Activated CD4-positive, alpha-beta T cell treated with anti-CD3 and anti-CD28 coated beads, Interleukin-2, amount 10 ng/mL, durations not matched to agents 24 days and 14 days (primary cell): Measurements from ENCODE around the gene CFAP100. TPM values are rescaled to one million over a fixed set of nuclear protein-coding genes. Genes with fewer than 3 reads are reported as not detected.
A peak's percentile ranks its signal among the peaks of the same experiment; 100 is the strongest.

Experiments
- DNase-seq: peaks from one replicate; pipeline ENCODE4 v3.0.0; 2022
- H3K27ac Mint-ChIP-seq: one replicate; pipeline ENCODE4 v1.8.0; 2022; ENCODE audit warnings: mild to moderate bottlenecking, mixed read lengths
- H3K27me3 Mint-ChIP-seq: one replicate; pipeline ENCODE4 v1.8.0; 2022; ENCODE audit warnings: mixed read lengths
- H3K36me3 Mint-ChIP-seq: one replicate; pipeline ENCODE4 v1.8.0; 2022; ENCODE audit warnings: low read depth, mild to moderate bottlenecking, mixed read lengths
- H3K4me1 Mint-ChIP-seq: one replicate; pipeline ENCODE4 v1.8.0; 2021; ENCODE audit warnings: mixed read lengths
- H3K4me3 Mint-ChIP-seq: one replicate; pipeline ENCODE4 v1.8.0; 2022; ENCODE audit warnings: mild to moderate bottlenecking, moderate library complexity, mixed read lengths
- H3K9me3 Mint-ChIP-seq: one replicate; pipeline ENCODE4 v1.8.0; 2021; ENCODE audit warnings: mixed read lengths
- intact Hi-C: fragments of 100-400 bp; cut with micrococcal nuclease; formaldehyde crosslinking; loops from one replicate; pipeline ENCODE4 v1.15.1; 2023
- total RNA-seq: library from RNA; stranded (reverse); gene quantifications from 2 replicates; pipeline ENCODE4 v1.2.3, GENCODE V29; 2022

The CFAP100 gene
- total RNA-seq, 1 donor from 2014 or later = not detected

DNA sequence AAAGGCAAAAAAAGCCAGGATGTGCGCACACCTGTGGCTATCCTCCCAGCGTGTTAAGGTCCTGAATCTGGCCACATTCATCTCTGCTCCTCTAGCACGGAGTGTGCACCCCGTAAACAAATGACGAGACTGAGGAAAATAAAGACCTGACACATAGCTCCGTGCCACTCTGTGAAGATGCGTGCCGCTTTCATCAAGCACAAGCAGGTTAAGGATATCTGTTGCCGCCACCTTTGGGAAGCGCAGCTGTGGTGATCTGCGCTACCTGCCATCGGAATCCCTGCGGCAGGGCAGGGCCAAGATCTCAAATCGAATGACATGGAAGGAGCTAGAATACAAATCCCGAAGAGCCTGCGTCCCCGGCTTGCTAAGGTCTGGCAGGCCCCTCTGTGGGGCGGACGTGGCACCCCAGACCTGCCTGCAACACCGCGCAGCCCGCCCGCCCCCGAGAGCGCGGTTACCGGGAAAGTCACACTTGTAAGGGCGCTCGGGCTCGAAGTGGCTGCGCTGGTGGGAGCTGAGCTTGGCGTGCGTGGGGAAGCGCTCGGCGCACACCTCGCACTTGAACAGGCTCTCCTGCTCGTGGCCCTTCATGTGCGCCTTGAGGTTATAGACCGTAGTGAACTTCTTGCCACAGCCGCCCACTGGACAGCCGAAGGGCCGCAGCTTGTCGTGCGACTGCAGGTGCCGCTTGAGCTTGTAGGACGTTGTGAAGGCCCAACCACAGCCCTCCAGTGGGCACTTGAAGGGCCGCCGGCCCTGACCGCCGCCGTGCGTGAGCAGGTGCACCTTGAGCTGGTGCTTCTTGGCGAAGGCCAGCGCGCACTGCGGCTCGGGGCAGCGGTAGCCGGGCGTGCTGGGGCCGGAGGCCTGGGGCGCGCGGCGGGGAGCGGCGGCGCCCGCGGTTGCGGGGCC lies 80.0 kb downstream of the CFAP100 start:
- DNase-seq = peak; percentile 80
- intact Hi-C loops = loop anchor here (1.0 to 10.0 kb wide), 8 partner anchors 117 to 1640 kb away; partner anchors contain the start of genes KLF15, OSBPL11, PLXNA1 and SEC61A1
- peak overlapping the region; percentile 95 for H3K4me3 Mint-ChIP-seq
- peak overlapping the region; percentile 93 for H3K27ac Mint-ChIP-seq
- H3K36me3 Mint-ChIP-seq = peaks cover 35% of the 10 kb centered on the region
- H3K27me3 Mint-ChIP-seq = peaks cover 3% of the 10 kb centered on the region
- H3K9me3 Mint-ChIP-seq = no peaks in the 10 kb centered on the region
- H3K4me1 Mint-ChIP-seq = peaks cover 30% of the 10 kb centered on the region

DNA sequence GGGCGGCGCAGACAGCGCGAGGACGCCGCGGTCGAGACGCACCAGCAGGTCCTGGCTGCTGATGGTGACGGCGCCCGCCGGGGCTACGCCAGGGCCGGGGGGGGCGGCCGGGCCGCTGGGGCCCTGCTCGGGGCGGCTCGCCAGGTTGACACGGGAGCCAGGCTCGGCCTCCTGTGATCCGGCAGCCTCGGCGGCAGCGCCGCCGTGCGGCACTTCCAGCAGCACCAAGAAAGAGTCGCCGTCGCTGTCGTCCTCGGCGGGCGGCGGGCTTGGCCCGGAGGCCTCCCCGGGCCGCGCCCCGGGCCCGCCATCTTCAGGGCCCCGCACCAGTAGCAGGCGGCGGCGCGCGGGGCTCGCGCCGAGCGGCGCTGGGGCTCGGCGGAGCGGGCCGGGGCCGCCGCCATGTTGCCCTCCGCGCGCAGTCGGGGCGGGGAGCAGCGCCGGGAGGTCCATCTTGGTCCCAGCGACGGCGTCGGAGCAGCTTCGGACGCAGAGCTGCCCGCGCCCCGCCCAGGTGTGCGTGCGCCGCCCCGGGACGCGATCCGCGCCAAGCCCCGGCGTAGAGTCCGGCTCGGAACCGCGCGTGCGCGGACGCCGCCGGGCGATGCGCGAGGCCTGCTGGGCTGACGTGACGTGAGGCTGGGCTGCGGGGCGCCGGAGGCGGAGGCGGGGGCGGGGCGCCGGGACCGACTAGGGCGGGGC lies 80.9 kb downstream of the CFAP100 start, which contains the start of gene ZXDC:
ZXDC (minus strand) TSS at position 479 of the 702 bp plus-strand sequence; CDS start at position 453, 26 bp downstream.
- H3K27me3 Mint-ChIP-seq = peaks cover 3% of the 10 kb centered on the region
- H3K36me3 Mint-ChIP-seq = peaks cover 29% of the 10 kb centered on the region
- peak within 1 kb of the TSS; percentile 93 for H3K27ac Mint-ChIP-seq
- peaks cover 29% of the 10 kb centered on the region for H3K4me1 Mint-ChIP-seq
- peak; percentile 97 for DNase-seq
- no peaks in the 10 kb centered on the region for H3K9me3 Mint-ChIP-seq
- H3K4me3 Mint-ChIP-seq = peak within 1 kb of the TSS; percentile 95
- intact Hi-C loops = loop anchor here (1.0 to 10.0 kb wide), 8 partner anchors 118 to 1639 kb away; partner anchors contain the start of genes KLF15, OSBPL11, PLXNA1 and SEC61A1

DNA sequence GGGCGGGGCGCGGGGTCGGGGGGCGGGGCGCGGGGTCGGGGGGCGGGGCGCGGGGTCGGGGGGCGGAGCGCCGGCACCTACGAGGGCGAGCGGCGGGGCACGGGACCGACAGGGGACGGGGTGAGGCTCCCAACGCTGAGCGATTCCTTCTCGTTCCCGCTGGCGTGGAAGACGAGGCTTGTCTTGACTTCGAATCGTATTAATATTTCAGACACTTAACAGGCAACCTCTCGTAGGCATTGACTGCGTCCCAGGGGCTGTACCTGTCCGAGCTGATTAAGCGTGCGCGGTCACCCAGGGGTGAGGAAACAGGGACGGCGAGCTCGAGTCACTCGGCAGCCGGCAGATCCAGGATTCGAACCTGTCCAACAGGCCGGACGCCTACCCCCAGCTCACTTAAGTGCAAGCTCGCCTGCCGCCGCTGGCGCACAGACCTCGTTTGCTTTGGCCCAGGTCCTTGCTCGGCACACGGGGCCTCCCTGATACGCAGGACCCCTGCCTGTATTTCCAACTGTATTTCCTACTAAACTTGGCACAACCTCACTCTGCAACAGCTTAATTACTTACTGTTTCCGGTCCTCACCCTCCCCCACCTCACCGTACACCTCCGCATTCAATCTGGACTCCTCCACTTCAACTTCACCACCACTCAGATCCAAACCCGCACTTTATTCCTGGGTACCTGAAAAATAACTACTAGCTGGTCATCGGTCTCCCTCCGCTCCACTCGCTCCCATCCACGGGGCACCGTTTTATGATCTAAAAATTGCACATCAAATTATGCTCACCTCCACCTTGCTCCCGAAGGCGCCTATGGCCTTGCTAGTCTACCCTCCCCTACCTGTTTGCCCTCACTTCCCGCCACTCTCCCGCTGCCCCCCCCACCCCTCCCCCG lies 81.7 kb downstream of the CFAP100 start:
- intact Hi-C loops = loop anchor here (5.0 to 10.0 kb wide), 7 partner anchors 394 to 1638 kb away; partner anchors contain the start of genes OSBPL11, PLXNA1, SEC61A1 and SLC41A3
- Mint-ChIP-seq H3K27ac (peak overlapping the region; percentile 67), H3K4me1 (peaks cover 29% of the 10 kb centered on the region), H3K9me3 (no peaks in the 10 kb centered on the region), H3K27me3 (peaks cover 3% of the 10 kb centered on the region), H3K4me3 (peak overlapping the region; percentile 86), H3K36me3 (peaks cover 21% of the 10 kb centered on the region)
- DNase-seq = no peak

DNA sequence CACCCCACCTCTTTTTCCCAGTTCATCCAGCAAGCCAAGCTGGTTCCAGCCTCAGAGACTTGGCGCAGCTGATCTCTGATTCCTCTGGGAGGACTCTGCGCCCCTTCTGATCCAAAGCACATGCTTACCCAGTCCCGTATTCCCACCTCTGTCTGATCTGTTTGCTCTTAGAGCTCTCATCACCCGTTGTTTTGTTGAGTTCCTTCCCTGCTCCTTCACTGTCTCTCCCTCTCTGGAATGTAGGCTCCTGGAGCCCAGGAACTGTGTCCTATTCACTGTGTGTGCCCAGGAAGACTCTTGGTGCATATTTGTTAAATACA lies 82.3 kb downstream of the CFAP100 start:
- Mint-ChIP-seq H3K27me3 (peaks cover 3% of the 10 kb centered on the region), H3K4me1 (peaks cover 29% of the 10 kb centered on the region), H3K36me3 (peaks cover 20% of the 10 kb centered on the region), H3K27ac (peak overlapping the region; percentile 32), H3K4me3 (peak overlapping the region; percentile 86), H3K9me3 (no peaks in the 10 kb centered on the region)
- no peak for DNase-seq
- intact Hi-C loops = loop anchor here (5.0 to 10.0 kb wide), 7 partner anchors 395 to 1638 kb away; partner anchors contain the start of genes OSBPL11, PLXNA1, SEC61A1 and SLC41A3

DNA sequence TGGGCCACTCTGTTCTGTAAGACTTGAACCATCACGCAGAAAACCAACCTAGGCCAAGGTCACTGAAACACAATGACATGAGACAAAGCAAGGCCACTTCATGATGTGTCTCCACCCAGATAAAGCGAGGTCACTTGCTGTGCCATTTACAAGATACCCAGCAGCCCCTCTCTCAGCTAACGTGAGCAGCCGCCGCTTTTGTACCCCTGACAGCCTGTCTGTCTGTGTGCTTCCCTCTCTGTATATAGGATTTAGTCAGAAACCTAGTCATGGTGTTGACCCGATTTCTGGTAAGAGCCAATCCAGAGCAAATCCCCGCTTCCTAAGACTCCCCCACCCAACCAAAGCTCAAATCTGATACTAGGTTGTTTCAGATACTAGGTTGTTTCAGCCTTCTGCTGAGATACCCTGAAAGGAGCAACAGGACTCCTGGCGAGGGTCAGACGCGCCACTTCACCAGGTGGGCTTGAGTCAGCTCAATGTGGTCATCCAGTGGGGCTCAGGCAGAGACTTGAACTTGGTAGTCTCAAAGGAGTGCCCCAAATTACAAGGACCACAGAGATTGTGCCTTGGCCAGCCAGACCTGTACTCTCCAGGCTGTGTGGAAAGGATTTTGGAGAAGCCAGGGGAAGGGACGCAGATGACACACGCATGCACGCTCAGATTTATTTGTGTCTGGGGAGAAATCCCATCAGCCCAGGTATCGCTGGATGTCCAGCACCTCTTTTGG lies 84.0 kb downstream of the CFAP100 start:
- Mint-ChIP-seq H3K27ac (no peak overlapping the region), H3K9me3 (no peaks in the 10 kb centered on the region), H3K27me3 (peaks cover 3% of the 10 kb centered on the region), H3K4me3 (no peak overlapping the region), H3K4me1 (peaks cover 13% of the 10 kb centered on the region), H3K36me3 (peaks cover 3% of the 10 kb centered on the region)
- intact Hi-C loops = loop anchor here (5.0 to 10.0 kb wide), 7 partner anchors 396 to 1636 kb away; partner anchors contain the start of genes OSBPL11, PLXNA1, SEC61A1 and SLC41A3
- DNase-seq = no peak

DNA sequence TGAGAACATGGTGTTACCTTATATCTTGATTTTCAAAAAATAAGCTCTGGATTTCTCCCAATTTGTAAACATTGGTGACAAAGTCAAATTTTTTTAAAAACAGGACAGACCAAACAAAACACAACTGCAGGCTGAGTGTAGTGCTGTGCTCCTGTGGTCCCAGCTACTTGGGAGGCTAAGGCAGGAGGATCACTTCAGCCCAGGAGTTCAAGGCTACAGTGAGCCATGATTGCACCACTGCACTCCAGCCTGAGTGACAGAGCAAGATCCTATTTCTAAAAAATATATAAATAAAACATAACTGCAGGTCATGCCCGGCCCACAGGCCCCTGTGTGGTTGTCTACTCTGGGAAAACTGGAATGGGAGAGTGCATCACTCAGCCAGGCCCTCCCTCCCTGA lies 84.9 kb downstream of the CFAP100 start:
- no peaks in the 10 kb centered on the region for H3K36me3 Mint-ChIP-seq

DNA sequence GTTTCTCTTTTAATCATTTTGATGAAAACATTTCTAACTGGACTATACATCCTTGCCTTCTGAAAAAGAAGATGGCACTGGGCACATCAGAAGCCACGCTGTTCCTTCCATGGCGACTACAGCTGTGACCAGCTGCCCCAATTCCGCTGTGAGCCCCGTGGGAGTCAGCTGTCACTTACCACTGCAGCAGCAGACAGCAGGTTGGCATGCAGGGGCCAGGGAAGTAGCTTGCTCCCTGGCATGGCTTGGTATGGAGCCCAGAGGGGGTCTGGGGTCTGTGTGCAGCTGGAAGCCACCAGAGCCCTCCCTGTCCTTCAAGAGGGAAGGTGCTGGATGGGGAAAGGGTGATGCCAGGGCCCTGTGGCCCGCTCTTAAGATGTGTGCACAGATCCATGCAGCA lies 85.5 kb downstream of the CFAP100 start:
- DNase-seq = no peak
- Mint-ChIP-seq H3K27me3 (peaks cover 3% of the 10 kb centered on the region), H3K36me3 (no peaks in the 10 kb centered on the region), H3K4me3 (no peak overlapping the region), H3K9me3 (no peaks in the 10 kb centered on the region), H3K4me1 (peaks cover 6% of the 10 kb centered on the region), H3K27ac (no peak overlapping the region)
- intact Hi-C loops = no loop called here

More for the DNA sequence above, 84.9 kb downstream of the CFAP100 start:
- Mint-ChIP-seq H3K9me3 (no peaks in the 10 kb centered on the region), H3K4me3 (no peak overlapping the region), H3K4me1 (peaks cover 6% of the 10 kb centered on the region), H3K27me3 (peaks cover 3% of the 10 kb centered on the region), H3K27ac (no peak overlapping the region)
- intact Hi-C loops = loop anchor here (5.0 to 10.0 kb wide), 7 partner anchors 397 to 1635 kb away; partner anchors contain the start of genes OSBPL11, PLXNA1, SEC61A1 and SLC41A3
- no peak for DNase-seq

DNA sequence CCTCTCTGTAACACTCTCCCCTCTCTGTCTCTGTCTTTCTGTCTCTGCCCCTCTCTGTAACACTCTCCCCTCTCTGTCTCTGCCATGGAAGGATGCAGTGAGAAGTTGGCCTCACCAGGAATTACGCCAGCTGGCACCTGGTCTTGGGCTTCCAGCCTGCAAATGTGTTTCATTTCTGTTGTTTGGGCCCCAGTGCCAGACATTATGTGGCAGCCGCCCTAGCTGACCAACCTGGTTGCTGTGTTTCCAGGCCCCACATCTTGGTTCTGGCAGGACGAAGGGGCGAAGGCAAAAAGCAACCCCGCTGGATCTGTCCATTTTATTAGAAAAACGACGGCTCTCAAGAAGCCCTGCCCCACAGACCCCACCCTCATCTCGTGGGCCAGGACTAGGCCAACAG lies 86.2 kb downstream of the CFAP100 start:
- Mint-ChIP-seq H3K27me3 (peaks cover 3% of the 10 kb centered on the region), H3K4me3 (no peak overlapping the region), H3K4me1 (peaks cover 6% of the 10 kb centered on the region), H3K36me3 (no peaks in the 10 kb centered on the region), H3K27ac (no peak overlapping the region), H3K9me3 (no peaks in the 10 kb centered on the region)
- intact Hi-C loops = no loop called here
- DNase-seq = no peak

DNA sequence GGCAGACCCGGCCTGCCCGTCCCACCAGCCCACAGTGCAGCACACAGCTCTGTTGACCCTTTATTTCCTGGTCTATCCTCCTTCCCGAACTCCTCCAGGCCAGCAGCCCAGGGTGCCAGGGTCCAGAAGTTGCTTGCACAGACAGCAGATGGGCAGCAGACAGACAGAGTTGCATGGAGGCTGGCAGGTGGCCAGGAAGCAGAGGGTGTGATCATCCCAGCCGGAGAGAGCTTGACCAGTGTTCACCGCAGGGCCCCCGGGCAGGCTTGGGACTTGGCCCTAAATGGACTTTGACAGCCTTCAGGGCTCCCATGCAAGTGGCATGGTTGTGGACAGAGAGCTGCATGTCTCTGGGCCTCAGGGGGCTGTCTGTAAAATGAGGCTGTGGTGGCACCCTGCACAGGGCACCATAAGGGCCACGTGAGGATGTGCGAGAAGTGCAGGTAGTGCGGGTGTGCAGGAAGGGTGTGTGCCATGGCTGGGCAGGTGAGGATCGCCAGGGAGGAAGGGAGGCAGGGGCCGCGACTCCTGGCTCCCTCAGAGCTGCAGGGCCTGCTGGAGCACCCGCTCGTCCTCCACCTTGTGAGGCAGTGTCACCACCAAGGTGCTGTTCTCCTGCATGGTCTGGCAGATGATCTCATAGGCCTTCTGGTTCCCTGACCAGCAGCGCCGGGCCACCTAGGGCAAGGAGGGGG lies 87.2 kb downstream of the CFAP100 start:
- Mint-ChIP-seq H3K27ac (peak overlapping the region; percentile 20), H3K36me3 (no peaks in the 10 kb centered on the region), H3K27me3 (peaks cover 3% of the 10 kb centered on the region), H3K4me3 (no peak overlapping the region), H3K4me1 (peaks cover 10% of the 10 kb centered on the region), H3K9me3 (no peaks in the 10 kb centered on the region)
- DNase-seq = no peak
- intact Hi-C loops = no loop called here

DNA sequence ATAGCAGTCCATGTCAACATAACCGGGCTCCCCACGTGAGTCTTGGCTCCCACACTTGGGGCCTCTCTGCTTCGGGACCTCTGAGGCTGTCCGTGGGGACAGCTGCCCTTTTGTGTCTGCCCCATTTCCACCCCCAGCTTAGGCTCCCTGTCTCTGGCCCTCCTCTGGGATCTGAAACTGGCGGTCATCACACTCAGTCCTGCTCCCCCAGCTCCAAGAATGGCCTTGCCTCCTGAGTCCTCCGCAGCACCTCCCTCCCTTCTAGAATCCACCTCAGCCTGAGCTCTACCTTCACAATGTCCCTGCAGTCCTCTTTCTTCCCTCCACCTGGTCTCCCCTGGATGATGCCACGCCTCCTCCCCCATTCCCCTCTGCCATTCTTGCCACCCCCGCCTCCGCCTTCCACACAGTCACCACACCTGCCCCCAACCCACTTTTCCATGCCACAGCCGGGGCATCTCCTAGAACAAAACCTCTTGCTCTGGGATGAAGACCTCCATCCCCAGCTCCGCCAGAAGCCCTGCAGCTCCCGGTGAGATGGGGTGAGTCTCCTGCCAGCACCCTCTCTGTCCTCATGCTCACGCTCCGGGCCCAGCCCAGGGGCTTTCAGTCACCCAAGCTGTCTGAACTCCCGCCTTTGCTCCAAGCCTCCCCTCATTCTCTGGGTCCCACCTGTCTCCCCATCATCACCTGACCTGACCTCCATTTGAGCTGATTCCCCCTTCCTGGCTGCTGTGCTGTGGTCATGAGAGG lies 88.0 kb downstream of the CFAP100 start:
- no peaks in the 10 kb centered on the region for H3K27me3 Mint-ChIP-seq
- intact Hi-C loops = no loop called here

DNA sequence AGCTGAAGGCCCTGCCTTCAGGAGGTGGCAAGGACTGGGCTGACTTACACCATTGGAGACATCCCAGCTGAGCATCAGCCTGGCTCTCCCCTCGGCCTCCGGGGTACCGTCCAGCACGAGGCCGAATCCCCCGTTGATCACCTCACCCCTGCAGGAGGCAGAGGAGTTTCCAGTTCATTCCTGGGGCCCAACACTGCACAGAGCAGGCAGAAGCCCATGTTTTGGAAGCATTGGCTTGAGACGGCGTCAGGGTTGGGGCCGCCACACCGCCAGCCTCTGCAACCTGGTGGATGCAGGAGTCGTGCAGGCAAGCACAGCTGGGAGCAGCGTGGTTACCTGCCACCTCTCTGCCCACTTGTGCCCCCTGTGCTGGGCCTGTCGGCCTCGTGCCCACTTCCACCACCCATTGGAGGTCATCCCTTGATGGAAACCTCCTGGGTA lies 88.6 kb downstream of the CFAP100 start:
- Mint-ChIP-seq H3K4me1 (peaks cover 10% of the 10 kb centered on the region), H3K9me3 (no peaks in the 10 kb centered on the region), H3K36me3 (no peaks in the 10 kb centered on the region), H3K4me3 (no peak overlapping the region), H3K27ac (no peak overlapping the region), H3K27me3 (no peaks in the 10 kb centered on the region)
- intact Hi-C loops = no loop called here
- DNase-seq = no peak

More for the DNA sequence above, 88.0 kb downstream of the CFAP100 start:
- DNase-seq = no peak
- Mint-ChIP-seq H3K4me3 (no peak overlapping the region), H3K4me1 (peaks cover 10% of the 10 kb centered on the region), H3K36me3 (no peaks in the 10 kb centered on the region), H3K27ac (no peak overlapping the region), H3K9me3 (no peaks in the 10 kb centered on the region)
